Measurements from ENCODE around the gene SLC22A23. TPM values are rescaled to one million over a fixed set of nuclear protein-coding genes. Genes with fewer than 3 reads are reported as not detected.

Gene SLC22A23
- total RNA-seq, 6 donors from 2014 or later, result 18.2 to 73.1 (median 28.3) TPM

DNA sequence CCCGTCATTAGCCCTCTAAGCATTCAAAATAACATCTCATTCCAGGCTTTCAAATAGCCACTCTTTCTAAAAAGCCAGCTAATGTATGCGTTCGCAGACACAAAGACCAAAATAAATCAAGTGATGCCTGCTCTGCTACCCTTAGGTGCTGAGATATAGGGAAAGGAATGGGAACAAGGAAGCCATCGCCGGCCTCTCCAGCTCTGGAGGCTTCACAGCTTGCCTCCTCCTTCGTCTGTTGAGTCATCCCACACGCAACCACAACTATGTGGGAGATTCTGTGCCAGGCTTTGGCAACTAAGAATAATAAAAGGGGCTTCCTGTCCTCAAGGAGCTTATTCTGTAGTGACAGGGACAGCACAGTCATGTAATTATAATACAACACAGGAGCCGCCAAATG, 27.3 kb upstream of the SLC22A23 start:
- Histone ChIP-seq H3K4me3 (no peak overlapping the region), H3K36me3 (no peaks in the 10 kb centered on the region), H3K4me1 (no peaks in the 10 kb centered on the region), H3K9me3 (peaks cover 0 to 7% (median 0%) of the 10 kb centered on the region in 4 donors), H3K27ac (no peak overlapping the region), H3K27me3 (no peaks in the 10 kb centered on the region)
- TF ChIP-seq POLR2A (IDR thresholded peaks at IDR 0.05), result no peak
- TF ChIP-seq POLR2AphosphoS5 (IDR thresholded peaks at IDR 0.05), result no peak
- TF ChIP-seq EP300 (IDR thresholded peaks at IDR 0.05), result no peak
- 90 to 92% methylated on average over 8 of the region's 8 CpGs for WGBS, 2 donors
- ATAC-seq (ENCODE audit: low FRiP score in 2 of 2) (no peak), DNase-seq (no peak)

GRCh38 chr6:3483675-3484074, 26.8 kb upstream of the SLC22A23 start:
- no peaks in the 10 kb centered on the region for H3K36me3 ChIP-seq
- H3K27ac ChIP-seq, result no peak overlapping the region
- TF ChIP-seq POLR2A (IDR thresholded peaks at IDR 0.05) (no peak), EP300 (IDR thresholded peaks at IDR 0.05) (no peak), POLR2AphosphoS5 (IDR thresholded peaks at IDR 0.05) (no peak)
- TF ChIP-seq, protein P1, sequence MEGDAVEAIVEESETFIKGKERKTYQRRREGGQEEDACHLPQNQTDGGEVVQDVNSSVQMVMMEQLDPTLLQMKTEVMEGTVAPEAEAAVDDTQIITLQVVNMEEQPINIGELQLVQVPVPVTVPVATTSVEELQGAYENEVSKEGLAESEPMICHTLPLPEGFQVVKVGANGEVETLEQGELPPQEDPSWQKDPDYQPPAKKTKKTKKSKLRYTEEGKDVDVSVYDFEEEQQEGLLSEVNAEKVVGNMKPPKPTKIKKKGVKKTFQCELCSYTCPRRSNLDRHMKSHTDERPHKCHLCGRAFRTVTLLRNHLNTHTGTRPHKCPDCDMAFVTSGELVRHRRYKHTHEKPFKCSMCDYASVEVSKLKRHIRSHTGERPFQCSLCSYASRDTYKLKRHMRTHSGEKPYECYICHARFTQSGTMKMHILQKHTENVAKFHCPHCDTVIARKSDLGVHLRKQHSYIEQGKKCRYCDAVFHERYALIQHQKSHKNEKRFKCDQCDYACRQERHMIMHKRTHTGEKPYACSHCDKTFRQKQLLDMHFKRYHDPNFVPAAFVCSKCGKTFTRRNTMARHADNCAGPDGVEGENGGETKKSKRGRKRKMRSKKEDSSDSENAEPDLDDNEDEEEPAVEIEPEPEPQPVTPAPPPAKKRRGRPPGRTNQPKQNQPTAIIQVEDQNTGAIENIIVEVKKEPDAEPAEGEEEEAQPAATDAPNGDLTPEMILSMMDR (IDR thresholded peaks at IDR 0.05), result no peak
- WGBS, 2 donors, result 98 to 100% methylated on average over 2 of the region's 2 CpGs
- no peak overlapping the region for H3K4me3 ChIP-seq
- no peaks in the 10 kb centered on the region for H3K4me1 ChIP-seq
- ATAC-seq (ENCODE audit: low FRiP score in 2 of 2) (no peak), DNase-seq (no peak)
- H3K9me3 ChIP-seq, result peaks cover 0 to 7% (median 0%) of the 10 kb centered on the region in 4 donors
- no peaks in the 10 kb centered on the region for H3K27me3 ChIP-seq

GRCh38 chr6:3482869-3483268, 26.0 kb upstream of the SLC22A23 start:
- peaks cover 0 to 7% (median 0%) of the 10 kb centered on the region in 4 donors for H3K9me3 ChIP-seq
- no peaks in the 10 kb centered on the region for H3K36me3 ChIP-seq
- TF ChIP-seq POLR2A (IDR thresholded peaks at IDR 0.05), result no peak
- no peak for TF ChIP-seq EP300 (IDR thresholded peaks at IDR 0.05)
- TF ChIP-seq, protein P1 (IDR thresholded peaks at IDR 0.05), result no peak
- no peak for TF ChIP-seq POLR2AphosphoS5 (IDR thresholded peaks at IDR 0.05)
- ATAC-seq (ENCODE audit: low FRiP score in 2 of 2), result no peak
- no peak for DNase-seq
- 59 to 77% methylated on average over 4 of the region's 4 CpGs for WGBS, 2 donors
- no peak overlapping the region for H3K27ac ChIP-seq
- H3K4me3 ChIP-seq, result no peak overlapping the region
- H3K27me3 ChIP-seq, result no peaks in the 10 kb centered on the region
- H3K4me1 ChIP-seq, result no peaks in the 10 kb centered on the region

DNA sequence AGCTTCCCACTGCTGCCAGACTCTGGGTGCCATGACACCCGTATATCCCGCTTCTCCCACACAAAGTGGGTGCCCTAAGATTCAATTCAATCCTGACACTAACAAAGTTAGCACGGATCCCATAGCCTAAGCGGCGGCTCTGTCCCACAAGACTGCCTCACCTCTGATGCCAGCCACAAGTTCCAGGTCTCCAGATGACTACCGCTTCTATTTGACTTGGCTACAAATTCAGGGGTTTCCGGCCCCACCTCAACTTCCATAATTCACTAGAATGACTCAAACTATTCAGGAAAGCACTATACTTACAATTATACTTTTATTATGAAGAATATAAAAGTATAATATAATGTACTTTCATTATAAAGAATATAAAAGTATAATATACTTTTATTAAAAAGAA, 24.8 kb upstream of the SLC22A23 start:
- H3K4me3 ChIP-seq, result no peak overlapping the region
- no peaks in the 10 kb centered on the region for H3K27me3 ChIP-seq
- H3K36me3 ChIP-seq, result no peaks in the 10 kb centered on the region
- no peaks in the 10 kb centered on the region for H3K4me1 ChIP-seq
- no peak for DNase-seq
- TF ChIP-seq EP300 (IDR thresholded peaks at IDR 0.05) (no peak), POLR2AphosphoS5 (IDR thresholded peaks at IDR 0.05) (no peak), POLR2A (IDR thresholded peaks at IDR 0.05) (no peak)
- TF ChIP-seq, protein P1 (IDR thresholded peaks at IDR 0.05), result no peak
- 95 to 96% methylated on average over 7 of the region's 7 CpGs for WGBS, 2 donors
- no peak overlapping the region for H3K27ac ChIP-seq
- ATAC-seq (ENCODE audit: low FRiP score in 2 of 2), result no peak
- peaks cover 0 to 7% (median 0%) of the 10 kb centered on the region in 4 donors for H3K9me3 ChIP-seq

- H3K36me3 ChIP-seq, result no peaks in the 10 kb centered on the region
- no peaks in the 10 kb centered on the region for H3K4me1 ChIP-seq
- H3K9me3 ChIP-seq, result peaks cover 0 to 7% (median 0%) of the 10 kb centered on the region in 4 donors
- no peak overlapping the region for H3K4me3 ChIP-seq
- no peak for ATAC-seq (ENCODE audit: low FRiP score in 2 of 2)
- no peak for TF ChIP-seq POLR2A (IDR thresholded peaks at IDR 0.05)
- no peak for TF ChIP-seq POLR2AphosphoS5 (IDR thresholded peaks at IDR 0.05)
- no peak for TF ChIP-seq EP300 (IDR thresholded peaks at IDR 0.05)
- TF ChIP-seq, protein P1 (IDR thresholded peaks at IDR 0.05), result no peak
- no peak for DNase-seq
- no peak overlapping the region for H3K27ac ChIP-seq
- no peaks in the 10 kb centered on the region for H3K27me3 ChIP-seq
These were observed 23.2 kb upstream of the SLC22A23 start for GRCh38 chr6:3480009-3480408.
